Epithelial cell of prostate (primary cell): ENCODE measurements around the gene FAM167B.
"Not testable (repeated sequence)": the region's sequence is repeated elsewhere in the genome, so short reads cannot be mapped to it uniquely, and the experiment has no call there.

ENCODE experiments used
- DNase-seq: peaks from one replicate; pipeline ENCODE4 v3.0.0-alpha.2; 2011; ENCODE audit warnings: low read depth, low spot score
- H3K27ac ChIP-seq: fragments of 450-650 bp; 2 replicates; pipeline ENCODE4 v1.5.1; 2017; ENCODE audit warnings: mild to moderate bottlenecking

The FAM167B gene

DNA sequence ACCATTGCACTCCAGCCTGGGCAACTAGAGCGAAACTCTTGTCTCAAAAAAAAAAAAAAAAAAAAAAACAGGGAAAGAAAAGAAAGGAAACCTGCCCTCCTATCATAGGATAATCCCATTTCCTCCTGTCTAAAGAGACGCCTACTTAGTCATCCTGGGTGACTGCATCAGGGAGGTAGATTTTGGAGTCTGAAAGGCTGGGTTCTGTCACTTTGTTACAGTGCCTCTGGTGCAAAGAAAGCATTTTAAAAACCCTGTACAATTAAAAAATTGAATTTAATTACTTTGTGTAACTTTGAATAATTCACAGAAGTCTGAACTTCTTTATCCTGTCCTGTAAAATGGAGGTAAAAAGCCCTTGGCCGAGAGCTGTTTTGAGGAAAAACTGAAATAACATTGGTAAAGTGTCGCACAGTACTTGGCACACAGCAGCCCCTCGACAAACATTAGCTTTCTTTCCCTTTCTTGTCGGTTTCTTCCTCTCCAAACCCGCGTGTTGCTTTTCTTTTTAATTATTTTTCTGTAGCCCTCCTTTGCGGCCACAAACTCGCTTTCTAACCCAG lies 44.2 kb downstream of the FAM167B start:
- peak; percentile 40 for DNase-seq
- H3K27ac ChIP-seq, result peak overlapping the region; percentile 93

DNA sequence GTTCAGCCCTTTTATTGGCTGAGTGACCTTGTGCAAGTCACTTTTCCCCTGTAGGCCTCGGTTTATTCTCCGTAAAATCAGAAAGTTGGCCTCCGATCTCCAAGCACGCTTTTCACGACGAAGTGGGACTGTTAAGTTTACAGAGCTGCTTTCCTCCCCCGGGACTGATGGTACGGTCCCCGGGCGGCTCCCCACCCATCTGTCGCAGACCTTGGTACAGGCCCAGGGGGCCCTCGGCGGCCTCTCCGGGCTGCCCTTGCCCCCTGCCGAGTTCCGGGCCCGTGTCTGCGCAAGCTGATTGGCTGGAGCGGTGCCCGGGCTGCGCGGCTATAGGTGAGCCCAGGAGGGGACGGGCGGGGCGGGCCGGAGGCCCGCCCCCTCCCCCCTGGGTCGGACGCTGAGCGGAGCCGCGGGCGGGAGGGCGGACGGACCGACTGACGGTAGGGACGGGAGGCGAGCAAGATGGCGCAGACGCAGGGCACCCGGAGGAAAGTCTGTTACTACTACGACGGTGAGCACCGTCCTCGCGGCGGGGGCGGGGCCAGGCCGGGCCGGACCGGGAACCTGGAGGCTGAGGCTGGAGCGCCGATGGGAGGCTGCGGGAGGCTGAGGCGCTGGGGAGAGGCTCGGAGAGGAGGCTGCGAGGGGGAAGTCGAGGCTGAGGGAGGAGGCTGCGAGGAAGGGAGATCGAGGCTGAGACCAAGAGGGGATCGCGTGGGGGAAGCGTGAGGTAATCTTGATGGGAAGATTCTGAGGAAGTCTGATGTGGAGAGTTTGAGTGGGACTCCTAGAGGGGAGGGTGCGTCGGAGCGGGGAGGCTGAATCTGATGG lies 44.9 kb downstream of the FAM167B start, which contains the start of gene HDAC1:
Gene HDAC1, plus strand, starts transcription at position 376 of the 831 bp plus-strand sequence. Its CDS starts 87 bp downstream, at position 463.
- DNase-seq, result peak; percentile 53
- H3K27ac ChIP-seq, result peak within 1 kb of the TSS; percentile 93

DNA sequence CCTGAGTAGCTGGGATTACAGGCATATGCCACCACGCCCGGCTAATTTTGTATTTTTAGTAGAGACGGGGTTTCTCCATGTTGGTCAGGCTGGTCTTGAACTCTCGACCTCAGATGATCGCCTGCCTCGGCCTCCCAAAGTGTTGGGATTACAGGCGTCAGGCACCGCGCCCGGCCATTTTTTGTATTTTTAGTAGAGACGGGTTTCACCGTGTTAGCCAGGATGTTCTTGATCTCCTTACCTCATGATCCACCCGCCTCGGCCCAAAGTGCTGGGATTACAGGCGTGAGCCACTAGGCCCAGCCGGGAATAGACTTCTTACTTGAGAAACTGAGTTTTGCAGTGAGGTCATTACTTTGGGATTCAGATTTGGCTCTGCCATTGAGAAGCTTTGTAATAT lies 51.2 kb downstream of the FAM167B start:
- DNase-seq, result not testable (repeated sequence)

More for the DNA sequence above, 51.2 kb downstream of the FAM167B start:
- H3K27ac ChIP-seq, result peak overlapping the region; percentile 8
